ENCODE results near the gene PHF5A. TPM values are rescaled to one million over a fixed set of nuclear protein-coding genes. Genes with fewer than 3 reads are reported as not detected.
"Not testable (repeated sequence)": the region's sequence is repeated elsewhere in the genome, so short reads cannot be mapped to it uniquely, and the experiment has no call there.

PHF5A gene
- total RNA-seq, 2 donors from 2014 or later: 39.5 to 55.0 TPM

GRCh38 chr22:41436322-41437113 is 32.0 kb downstream of the PHF5A start:
- TF ChIP-seq CTCF (IDR thresholded peaks at IDR 0.05): no peak
- Histone ChIP-seq H3K36me3 (peaks cover 24% of the 10 kb centered on the region), H3K4me3 (no peak overlapping the region), H3K9ac (ENCODE audit: low read depth in 2 of 2, low read length in 2 of 2) (no peak overlapping the region), H3K27me3 (no peaks in the 10 kb centered on the region), H3K27ac (no peak overlapping the region), H3K9me3 (no peaks in the 10 kb centered on the region), H3K4me1 (no peaks in the 10 kb centered on the region)
- intact Hi-C loops (cut with DNase I): no loop called here
- no peak for DNase-seq

GRCh38 chr22:41435560-41435959 is 32.9 kb downstream of the PHF5A start:
- Histone ChIP-seq H3K4me3 (no peak overlapping the region), H3K27ac (no peak overlapping the region), H3K4me1 (no peaks in the 10 kb centered on the region), H3K9me3 (no peaks in the 10 kb centered on the region), H3K36me3 (peaks cover 24% of the 10 kb centered on the region), H3K27me3 (no peaks in the 10 kb centered on the region), H3K9ac (ENCODE audit: low read depth in 2 of 2, low read length in 2 of 2) (no peak overlapping the region)
- no peak for TF ChIP-seq CTCF (IDR thresholded peaks at IDR 0.05)
- no peak for DNase-seq
- intact Hi-C loops (cut with DNase I): no loop called here

GRCh38 chr22:41434361-41435003 is 34.0 kb downstream of the PHF5A start:
- intact Hi-C loops (cut with DNase I); H3K9ac ChIP-seq (ENCODE audit: low read depth in 2 of 2, low read length in 2 of 2); H3K4me1 ChIP-seq; H3K27ac ChIP-seq; H3K9me3 ChIP-seq; DNase-seq; H3K4me3 ChIP-seq; H3K27me3 ChIP-seq: not testable (repeated sequence)
- peaks cover 24% of the 10 kb centered on the region for H3K36me3 ChIP-seq

GRCh38 chr22:41433480-41433879 is 35.0 kb downstream of the PHF5A start:
- DNase-seq; H3K9ac ChIP-seq (ENCODE audit: low read depth in 2 of 2, low read length in 2 of 2); H3K4me1 ChIP-seq; H3K4me3 ChIP-seq; H3K9me3 ChIP-seq; H3K27me3 ChIP-seq; intact Hi-C loops (cut with DNase I); H3K27ac ChIP-seq: not testable (repeated sequence)
- peaks cover 24% of the 10 kb centered on the region for H3K36me3 ChIP-seq

- H3K4me3 ChIP-seq: no peak overlapping the region
- H3K36me3 ChIP-seq: peaks cover 15% of the 10 kb centered on the region
- peak overlapping the region in 1 of 2 donors; percentile 12 for H3K9ac ChIP-seq (ENCODE audit: low read depth in 2 of 2, low read length in 2 of 2)
- H3K4me1 ChIP-seq: no peaks in the 10 kb centered on the region
- H3K27ac ChIP-seq: no peak overlapping the region
- no peaks in the 10 kb centered on the region for H3K27me3 ChIP-seq
- DNase-seq: no peak
- no peaks in the 10 kb centered on the region for H3K9me3 ChIP-seq
- intact Hi-C loops (cut with DNase I): no loop called here
- TF ChIP-seq CTCF (IDR thresholded peaks at IDR 0.05): no peak
These were observed 36.8 kb downstream of the PHF5A start for GRCh38 chr22:41431656-41432055.

- no peak for TF ChIP-seq CTCF (IDR thresholded peaks at IDR 0.05)
- Histone ChIP-seq H3K4me1 (no peaks in the 10 kb centered on the region), H3K4me3 (no peak overlapping the region), H3K27me3 (no peaks in the 10 kb centered on the region), H3K9me3 (no peaks in the 10 kb centered on the region), H3K36me3 (no peaks in the 10 kb centered on the region), H3K9ac (ENCODE audit: low read depth in 2 of 2, low read length in 2 of 2) (no peak overlapping the region), H3K27ac (no peak overlapping the region)
- no peak for DNase-seq
- intact Hi-C loops (cut with DNase I): no loop called here
These were observed 38.5 kb downstream of the PHF5A start for GRCh38 chr22:41429951-41430332.

Data from colonic mucosa (tissue), 4 donors.